Liver (tissue), 3 donors: ENCODE results near the gene ATXN7L1.

Source experiments
- GABPA ChIP-seq, 2 donors: IDR thresholded peaks in 1 of 2; conservative IDR thresholded peaks in 1 of 2; 2 replicates each; pipeline ENCODE4 v1.6.1; 2016; ENCODE audit warnings: antibody characterized with exemption in 2 of 2, mild to moderate bottlenecking in 1 of 2, moderate library complexity in 1 of 2
- JUND ChIP-seq, 2 donors: IDR thresholded peaks; 2 replicates each; pipeline ENCODE4 v1.6.1; 2016; ENCODE audit warnings: antibody characterized with exemption in 2 of 2
- NR2F2 ChIP-seq: IDR thresholded peaks from 2 replicates; pipeline ENCODE4 v1.6.1; 2016; ENCODE audit warnings: antibody characterized with exemption
- REST ChIP-seq: IDR thresholded peaks from 2 replicates; pipeline ENCODE4 v1.6.1; 2016; ENCODE audit warnings: antibody characterized with exemption, mild to moderate bottlenecking
- RXRA ChIP-seq, 2 donors: IDR thresholded peaks; 2 replicates each; pipeline ENCODE4 v1.6.1; 2017 to 2018; ENCODE audit warnings: antibody characterized with exemption in 2 of 2, mild to moderate bottlenecking in 1 of 2
- SP1 ChIP-seq: IDR thresholded peaks from 2 replicates; pipeline ENCODE4 v1.6.1; 2018; ENCODE audit warnings: antibody characterized with exemption, mild to moderate bottlenecking
- TAF1 ChIP-seq: conservative IDR thresholded peaks from 2 replicates; pipeline ENCODE4 v1.6.1; 2016; ENCODE audit warnings: antibody characterized with exemption, mild to moderate bottlenecking
- YY1 ChIP-seq: IDR thresholded peaks from 2 replicates; pipeline ENCODE4 v1.6.1; 2016; ENCODE audit warnings: antibody characterized with exemption, mild to moderate bottlenecking
- TF ChIP-seq, protein P1 (sequence below): fragments of 150-350 bp; IDR thresholded peaks from 2 replicates; pipeline ENCODE4 v1.5.1; 2017; ENCODE audit warnings: improper control_type of control experiment, low read depth, low read length; ENCODE audit not compliant: missing input control
- TF ChIP-seq, protein P2 (sequence below): IDR thresholded peaks from 2 replicates; pipeline ENCODE4 v1.6.1; 2016; ENCODE audit warnings: antibody characterized with exemption
- TF ChIP-seq, protein P3 (sequence below): IDR thresholded peaks from 2 replicates; pipeline ENCODE4 v1.6.1; 2016; ENCODE audit warnings: antibody characterized with exemption
- TF ChIP-seq, protein P4 (sequence below): IDR thresholded peaks from 2 replicates; pipeline ENCODE4 v1.6.1; 2016; ENCODE audit warnings: antibody characterized with exemption
- donor health status: healthy.
- donor health status: healthy.

DNA sequence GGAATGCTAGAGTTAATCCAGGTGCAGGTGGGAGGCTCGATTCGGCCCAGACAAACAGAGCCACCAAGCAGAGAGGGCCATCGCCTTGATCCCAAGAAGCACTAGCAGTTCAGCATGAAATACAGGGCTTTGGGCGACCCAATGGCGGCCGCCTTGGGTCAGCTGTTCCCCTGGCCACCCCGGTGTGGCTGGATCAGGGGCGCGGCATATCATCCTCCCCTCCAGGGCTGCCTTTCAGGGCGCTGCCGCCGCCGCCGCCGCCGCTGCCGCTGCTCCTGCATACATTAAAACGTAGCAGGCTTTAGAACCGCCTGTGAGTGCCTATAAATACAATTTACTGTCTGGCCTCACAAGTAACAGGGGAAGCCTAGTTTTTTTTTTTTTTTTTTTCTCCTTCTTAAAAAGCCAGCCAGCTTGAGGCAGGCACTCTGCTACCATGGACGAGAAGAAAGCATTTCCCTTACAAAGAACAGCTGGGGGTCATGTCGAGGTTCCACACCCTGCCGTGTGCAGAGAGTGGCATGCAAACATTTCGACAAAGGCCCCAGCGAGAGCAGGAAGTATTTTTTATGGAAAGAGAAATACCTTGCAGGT is 237.4 kb downstream of the ATXN7L1 start:
- TF ChIP-seq, protein P1, sequence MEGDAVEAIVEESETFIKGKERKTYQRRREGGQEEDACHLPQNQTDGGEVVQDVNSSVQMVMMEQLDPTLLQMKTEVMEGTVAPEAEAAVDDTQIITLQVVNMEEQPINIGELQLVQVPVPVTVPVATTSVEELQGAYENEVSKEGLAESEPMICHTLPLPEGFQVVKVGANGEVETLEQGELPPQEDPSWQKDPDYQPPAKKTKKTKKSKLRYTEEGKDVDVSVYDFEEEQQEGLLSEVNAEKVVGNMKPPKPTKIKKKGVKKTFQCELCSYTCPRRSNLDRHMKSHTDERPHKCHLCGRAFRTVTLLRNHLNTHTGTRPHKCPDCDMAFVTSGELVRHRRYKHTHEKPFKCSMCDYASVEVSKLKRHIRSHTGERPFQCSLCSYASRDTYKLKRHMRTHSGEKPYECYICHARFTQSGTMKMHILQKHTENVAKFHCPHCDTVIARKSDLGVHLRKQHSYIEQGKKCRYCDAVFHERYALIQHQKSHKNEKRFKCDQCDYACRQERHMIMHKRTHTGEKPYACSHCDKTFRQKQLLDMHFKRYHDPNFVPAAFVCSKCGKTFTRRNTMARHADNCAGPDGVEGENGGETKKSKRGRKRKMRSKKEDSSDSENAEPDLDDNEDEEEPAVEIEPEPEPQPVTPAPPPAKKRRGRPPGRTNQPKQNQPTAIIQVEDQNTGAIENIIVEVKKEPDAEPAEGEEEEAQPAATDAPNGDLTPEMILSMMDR: no peak
- TF ChIP-seq YY1 (no peak), REST (no peak), TAF1 (no peak), RXRA (IDR thresholded peaks at IDR 0.05) (no peak), GABPA (IDR thresholded peaks at IDR 0.05 in 1 of 2, conservative IDR thresholded peaks at IDR 0.05 in 1 of 2) (no peak), SP1 (no peak), JUND (IDR thresholded peaks at IDR 0.05) (no peak), NR2F2 (no peak)
- TF ChIP-seq, protein P2, sequence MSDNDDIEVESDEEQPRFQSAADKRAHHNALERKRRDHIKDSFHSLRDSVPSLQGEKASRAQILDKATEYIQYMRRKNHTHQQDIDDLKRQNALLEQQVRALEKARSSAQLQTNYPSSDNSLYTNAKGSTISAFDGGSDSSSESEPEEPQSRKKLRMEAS: no peak
- TF ChIP-seq, protein P3, sequence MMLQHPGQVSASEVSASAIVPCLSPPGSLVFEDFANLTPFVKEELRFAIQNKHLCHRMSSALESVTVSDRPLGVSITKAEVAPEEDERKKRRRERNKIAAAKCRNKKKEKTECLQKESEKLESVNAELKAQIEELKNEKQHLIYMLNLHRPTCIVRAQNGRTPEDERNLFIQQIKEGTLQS: no peak
- TF ChIP-seq, protein P4, sequence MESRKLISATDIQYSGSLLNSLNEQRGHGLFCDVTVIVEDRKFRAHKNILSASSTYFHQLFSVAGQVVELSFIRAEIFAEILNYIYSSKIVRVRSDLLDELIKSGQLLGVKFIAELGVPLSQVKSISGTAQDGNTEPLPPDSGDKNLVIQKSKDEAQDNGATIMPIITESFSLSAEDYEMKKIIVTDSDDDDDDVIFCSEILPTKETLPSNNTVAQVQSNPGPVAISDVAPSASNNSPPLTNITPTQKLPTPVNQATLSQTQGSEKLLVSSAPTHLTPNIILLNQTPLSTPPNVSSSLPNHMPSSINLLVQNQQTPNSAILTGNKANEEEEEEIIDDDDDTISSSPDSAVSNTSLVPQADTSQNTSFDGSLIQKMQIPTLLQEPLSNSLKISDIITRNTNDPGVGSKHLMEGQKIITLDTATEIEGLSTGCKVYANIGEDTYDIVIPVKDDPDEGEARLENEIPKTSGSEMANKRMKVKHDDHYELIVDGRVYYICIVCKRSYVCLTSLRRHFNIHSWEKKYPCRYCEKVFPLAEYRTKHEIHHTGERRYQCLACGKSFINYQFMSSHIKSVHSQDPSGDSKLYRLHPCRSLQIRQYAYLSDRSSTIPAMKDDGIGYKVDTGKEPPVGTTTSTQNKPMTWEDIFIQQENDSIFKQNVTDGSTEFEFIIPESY: no peak
